Urothelium cell line (cell line): ENCODE measurements around the gene GGT6.

Experiments
- DNase-seq: peaks from one replicate; pipeline ENCODE4 v3.0.0; 2011; ENCODE audit warnings: low spot score, mixed read lengths
- FAIRE-seq: peaks from 2 replicates; lab custom pipeline; 2011; peaks lifted over from hg19 to GRCh38; lab: Jason Lieb, UNC

The GGT6 gene

DNA sequence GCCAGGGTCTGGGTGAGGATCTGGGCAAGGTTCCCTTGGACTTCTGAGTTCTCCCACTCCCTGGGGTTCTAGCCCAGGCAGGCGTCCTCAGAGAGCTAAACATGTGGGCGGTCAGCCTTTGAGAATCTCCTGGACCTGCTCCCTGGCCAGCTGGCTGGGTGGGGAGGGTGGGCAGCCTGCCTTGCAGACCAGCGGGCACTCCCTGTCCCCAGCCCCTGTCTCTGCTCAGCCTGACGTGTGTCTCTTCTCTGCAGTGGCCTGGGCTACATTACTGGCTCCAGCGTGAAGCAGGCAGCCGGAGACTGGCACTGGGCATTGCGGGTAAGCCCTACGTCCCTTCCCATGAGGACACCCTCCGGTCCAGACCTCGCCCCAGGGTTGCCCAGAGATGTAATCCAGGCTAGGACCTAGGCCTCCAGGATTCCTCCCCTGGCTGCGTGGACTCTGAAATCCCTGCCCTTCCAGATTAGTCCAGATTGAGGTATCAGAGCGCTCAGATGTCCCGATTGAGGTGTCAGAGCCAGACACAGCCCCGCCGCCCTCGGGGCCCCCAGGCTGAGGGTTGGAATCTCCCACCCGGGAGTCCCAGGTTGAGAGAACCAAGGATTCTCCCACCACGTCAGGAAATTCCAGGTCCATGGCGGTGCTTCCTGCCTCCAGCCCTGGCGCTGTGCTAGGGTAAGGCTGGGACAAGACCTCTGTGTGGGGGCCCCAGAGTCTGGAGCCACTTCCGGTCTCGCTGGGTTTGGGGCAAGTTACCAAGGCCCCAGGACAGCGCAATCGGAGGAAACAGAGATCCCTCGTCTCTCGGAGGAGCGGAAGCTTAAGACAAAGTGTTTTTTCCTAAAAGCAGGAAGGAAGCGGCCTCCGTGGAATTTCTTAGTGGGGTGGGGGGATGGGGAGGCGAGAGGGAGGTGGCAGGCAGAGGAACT, 29.3 kb downstream of the GGT6 start:
- DNase-seq (no peak), FAIRE-seq (no peak)

GRCh38 chr17:4529533-4530152, 30.7 kb downstream of the GGT6 start:
- DNase-seq = no peak
- FAIRE-seq = no peak

DNA sequence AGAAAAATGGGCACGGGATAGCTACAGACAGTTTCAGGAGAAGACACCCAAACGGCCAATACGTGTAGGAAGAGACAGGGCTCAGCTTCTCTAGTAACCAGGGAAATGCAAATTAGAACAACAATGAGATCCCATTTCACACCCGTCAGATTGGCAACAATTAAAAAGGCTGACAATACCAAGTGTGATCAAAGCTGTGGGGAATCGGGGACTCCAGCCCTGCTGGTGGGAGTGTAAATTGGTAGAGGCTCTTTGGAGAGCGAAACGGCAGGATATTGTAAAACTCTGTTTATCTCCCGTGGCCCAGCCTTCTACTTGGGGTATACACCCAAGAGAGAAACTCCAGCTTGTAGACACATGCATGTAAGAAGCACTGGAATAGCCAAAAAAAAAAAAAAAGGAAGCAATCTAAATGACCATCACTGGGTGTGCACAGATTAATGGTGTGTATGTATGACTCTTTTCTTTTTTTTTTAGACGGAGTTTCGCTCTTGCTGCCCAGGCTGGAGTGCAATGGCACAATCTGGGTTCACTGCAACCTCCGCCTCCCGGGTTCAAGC, 32.7 kb downstream of the GGT6 start:
- FAIRE-seq (no peak), DNase-seq (no peak)

GRCh38 chr17:4527134-4527533, 33.2 kb downstream of the GGT6 start:
- no peak for DNase-seq
- FAIRE-seq = no peak

GRCh38 chr17:4525691-4526397, 34.5 kb downstream of the GGT6 start:
- FAIRE-seq = no peak

GRCh38 chr17:4523946-4524345, 36.4 kb downstream of the GGT6 start:
- no peak for FAIRE-seq
- no peak for DNase-seq

More at GRCh38 chr17:4525691-4526397, 34.5 kb downstream of the GGT6 start:
- DNase-seq = no peak

- no peak for FAIRE-seq
- no peak for DNase-seq
Observed at GRCh38 chr17:4522661-4523060, 37.7 kb downstream of the GGT6 start.

GRCh38 chr17:4520894-4521600, 39.3 kb downstream of the GGT6 start:
- FAIRE-seq (no peak), DNase-seq (no peak)

DNA sequence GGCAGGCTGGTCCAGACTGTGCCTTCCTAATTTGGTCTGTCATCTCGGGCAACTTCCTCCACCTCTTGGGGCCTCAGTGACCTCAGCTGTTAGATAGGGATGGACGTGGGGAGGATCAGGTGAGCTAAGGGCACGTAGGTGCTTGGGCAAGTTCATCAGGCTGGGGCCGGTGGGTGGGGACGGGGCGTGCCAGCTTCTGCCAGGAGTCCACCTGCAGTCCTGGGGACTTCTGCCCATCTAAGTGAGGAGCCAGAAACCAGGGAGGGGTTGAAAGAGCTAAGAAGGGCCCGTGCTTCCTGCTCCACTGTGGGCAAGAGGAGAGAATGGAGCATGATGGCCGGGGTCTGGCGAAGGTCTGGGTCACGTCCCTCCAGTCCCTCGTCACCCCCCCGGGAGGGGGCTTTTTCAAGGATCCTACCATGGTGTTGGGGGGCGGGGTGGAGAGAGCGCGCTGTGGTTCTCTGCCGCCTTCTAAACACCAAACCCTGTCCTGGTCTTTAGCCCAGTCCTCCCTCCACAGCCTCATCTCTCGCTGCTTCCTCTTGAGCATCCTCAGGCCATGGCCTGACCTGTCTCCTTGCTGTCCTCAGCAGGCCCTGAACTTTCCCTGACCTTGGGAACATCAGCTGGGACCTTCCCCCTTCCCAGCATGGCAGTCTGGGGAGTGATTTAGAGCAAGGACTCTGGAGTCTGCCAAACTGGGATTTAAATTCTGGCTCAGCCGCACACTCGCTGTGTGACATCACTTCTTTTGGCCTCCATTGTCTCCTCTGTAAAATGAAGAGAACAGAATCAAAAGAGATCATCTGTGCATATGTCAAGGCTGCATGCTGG, 40.1 kb downstream of the GGT6 start:
- FAIRE-seq (no peak), DNase-seq (no peak)

GRCh38 chr17:4519361-4519788, 41.0 kb downstream of the GGT6 start:
- no peak for DNase-seq
- FAIRE-seq = no peak

DNA sequence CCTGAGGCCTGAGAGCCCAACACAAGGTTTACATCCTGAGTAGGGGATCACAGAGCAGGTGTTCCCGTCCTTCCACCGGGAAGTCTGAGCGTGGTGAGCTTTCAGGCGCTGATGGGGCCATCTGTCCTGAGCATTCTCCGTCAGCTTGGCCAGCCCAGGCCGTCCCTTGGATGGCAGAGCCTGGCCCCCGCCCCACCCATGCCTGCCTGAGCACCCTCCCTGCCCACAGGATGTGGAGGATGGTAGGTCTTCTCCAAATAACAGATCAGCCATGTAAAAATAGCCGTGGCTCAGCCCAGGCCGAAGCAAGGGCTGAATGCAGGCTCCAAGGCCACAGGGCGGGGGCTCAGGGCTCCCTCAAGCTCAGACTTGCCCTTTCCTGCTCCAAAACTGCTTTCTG, 41.5 kb downstream of the GGT6 start:
- no peak for DNase-seq
- no peak for FAIRE-seq

DNA sequence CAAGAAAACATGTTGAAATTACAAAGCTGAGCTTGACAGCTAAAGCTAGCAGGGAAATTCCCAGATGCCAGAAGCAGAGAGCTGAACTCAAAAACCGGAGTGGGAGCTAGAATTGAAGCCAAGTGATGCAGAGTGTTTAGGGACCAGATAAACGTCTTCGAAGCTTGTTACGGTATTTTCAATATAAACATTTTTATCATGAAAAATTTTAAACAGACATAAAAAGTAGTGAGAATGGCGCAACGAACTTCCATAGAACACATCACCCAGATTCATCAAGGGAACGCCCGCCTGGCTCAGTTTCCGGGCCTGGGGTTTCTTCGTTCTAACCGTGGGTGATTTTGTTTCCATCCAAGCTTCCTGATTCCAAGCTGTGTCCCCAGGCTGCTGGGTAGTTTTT, 43.6 kb downstream of the GGT6 start:
- DNase-seq (no peak), FAIRE-seq (no peak)

DNA sequence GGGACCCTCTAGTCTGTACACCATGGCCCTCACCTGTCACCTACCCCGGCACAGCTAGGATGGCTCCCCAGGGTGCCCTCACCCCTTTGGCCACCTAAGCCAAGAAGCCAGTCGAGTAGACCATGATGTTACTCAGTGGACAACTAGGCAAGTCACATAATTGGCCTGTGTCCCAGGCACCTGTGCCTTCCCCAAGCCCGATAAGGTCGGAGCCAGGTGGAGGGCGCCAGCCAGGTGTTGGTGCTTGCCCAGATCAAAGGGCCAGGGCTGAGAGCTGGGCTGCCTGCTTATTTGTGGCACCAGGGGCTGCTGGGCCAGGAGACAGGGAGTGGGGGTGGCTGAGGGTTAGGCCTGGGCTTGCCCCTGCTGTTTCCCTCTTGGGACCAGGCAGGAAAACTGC, 44.9 kb downstream of the GGT6 start:
- DNase-seq = no peak
- no peak for FAIRE-seq

DNA sequence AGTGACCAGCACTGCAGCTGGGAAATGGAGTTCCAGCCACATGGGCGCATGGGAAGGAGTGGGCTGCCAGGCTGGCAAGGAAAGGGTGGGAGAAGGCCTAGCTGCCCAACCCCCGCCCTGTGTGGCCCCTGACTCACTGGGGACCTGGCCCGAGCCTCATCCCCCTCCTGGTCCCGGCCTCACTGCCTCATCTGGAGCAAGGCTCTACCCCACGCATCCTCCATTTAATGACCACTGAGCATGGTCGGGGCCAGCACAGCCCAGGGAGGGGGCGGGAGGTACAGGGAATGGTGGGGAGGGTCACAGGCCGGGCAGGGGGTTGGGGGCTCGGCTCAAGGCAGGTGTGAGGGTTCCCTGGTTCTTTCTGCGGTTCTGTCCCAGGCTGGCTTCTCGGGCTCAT, 45.6 kb downstream of the GGT6 start:
- FAIRE-seq (no peak), DNase-seq (no peak)

- DNase-seq = no peak
- FAIRE-seq = no peak
Observed at GRCh38 chr17:4514206-4514605, 46.2 kb downstream of the GGT6 start.

- FAIRE-seq (no peak), DNase-seq (no peak)
Observed at GRCh38 chr17:4513113-4514032, 47.0 kb downstream of the GGT6 start.

DNA sequence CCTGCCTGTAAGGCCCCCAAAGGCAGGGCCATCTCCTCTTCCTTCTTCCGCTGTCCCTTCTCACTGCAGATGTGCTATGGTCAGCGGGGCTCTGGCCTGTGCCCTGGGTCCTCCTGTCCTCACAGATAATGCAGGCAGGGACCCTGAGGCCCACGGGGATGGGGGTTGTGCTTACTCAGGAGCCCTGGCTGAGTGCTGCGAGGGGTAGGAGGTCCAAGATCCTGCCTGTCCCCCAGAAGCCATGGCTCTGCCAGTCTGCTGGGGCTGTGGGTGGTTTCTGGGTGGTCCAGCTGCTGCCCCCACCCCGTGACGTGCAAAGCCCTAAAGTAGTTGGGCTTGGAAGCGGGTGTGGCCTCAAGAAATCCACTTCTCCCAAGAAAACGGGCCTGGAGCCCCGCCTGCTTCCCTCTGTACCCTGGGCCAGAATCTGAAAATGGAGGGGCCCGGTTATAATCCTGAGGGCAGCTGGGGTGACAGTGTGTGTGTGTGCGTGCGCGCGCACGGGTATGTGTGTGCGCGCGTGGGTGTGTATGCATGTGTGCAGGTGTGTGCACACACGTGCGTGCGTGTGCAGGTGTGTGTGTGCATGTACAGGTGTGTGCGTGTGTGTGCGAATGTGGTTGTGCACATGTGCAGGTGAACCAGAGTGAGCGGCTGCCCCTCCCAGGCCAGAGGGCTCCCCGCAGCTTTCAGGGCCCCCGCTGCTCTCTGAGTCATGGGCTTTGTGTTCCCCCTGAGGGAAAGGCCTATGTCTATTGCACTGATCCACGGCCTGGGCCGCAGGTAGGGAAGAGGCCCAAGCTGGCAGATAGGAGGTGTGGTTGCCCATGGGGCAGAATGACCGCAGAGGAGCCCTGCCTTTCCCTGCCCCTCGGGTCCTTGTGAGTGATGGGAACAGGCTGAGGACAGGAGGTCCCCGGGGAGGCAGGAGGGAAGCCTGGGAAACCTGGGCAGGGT, 47.9 kb downstream of the GGT6 start:
- DNase-seq = no peak
- no peak for FAIRE-seq
